DND-41 (cell line): Measurements from ENCODE around the gene LETM1.

Source experiments
- CTCF ChIP-seq: IDR thresholded peaks from 2 replicates; pipeline ENCODE4 v1.5.1; 2012; ENCODE audit warnings: borderline replicate concordance, low read length, moderate library complexity, mild to moderate bottlenecking; ENCODE audit not compliant: poor library complexity, severe bottlenecking; ENCODE audit errors: extremely low read depth
- EZH2 ChIP-seq: IDR thresholded peaks from 3 replicates; pipeline ENCODE4 v1.6.1; 2012; ENCODE audit warnings: borderline replicate concordance, low read depth, mild to moderate bottlenecking, moderate library complexity, low read length, inconsistent platforms; ENCODE audit not compliant: severe bottlenecking

- TF ChIP-seq CTCF (no peak), EZH2 (no peak)
Observed at GRCh38 chr4:1763070-1763549, 92.8 kb downstream of the LETM1 start.
